NOMO-1 treated with dmso at 0.1 percent for 144 hours (cell line): Measurements from ENCODE around the gene GNG2.

Experiments used
- DNase-seq: peaks from one replicate; lab custom pipeline; 2025; ENCODE audit not compliant: unreplicated experiment; lab: John Stamatoyannopoulos, UW

Gene GNG2

GRCh38 chr14:51855234-51855633 is 5.2 kb upstream of the GNG2 start:
- DNase-seq: no peak

GRCh38 chr14:51856792-51857296 is 3.6 kb upstream of the GNG2 start:
- no peak for DNase-seq

DNA sequence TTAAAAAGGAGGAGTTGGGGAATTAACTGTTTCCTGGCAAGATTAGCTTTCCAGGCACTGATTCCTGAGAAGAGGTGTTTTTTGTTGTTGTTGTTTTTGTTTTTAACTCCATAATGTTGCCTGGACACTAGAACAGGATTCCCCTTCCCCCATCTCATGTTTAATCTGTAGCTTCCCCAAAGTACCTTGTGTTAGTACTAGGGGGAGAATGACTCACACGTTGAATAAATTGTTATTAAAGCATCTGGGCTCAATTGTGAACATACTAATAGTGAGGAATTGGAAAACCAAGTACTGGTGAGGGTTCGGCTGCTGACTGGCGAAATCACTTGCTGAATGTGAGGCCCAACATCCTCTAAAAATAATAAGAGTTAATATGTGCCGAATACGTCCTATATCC is 1.3 kb upstream of the GNG2 start:
- no peak for DNase-seq

DNA sequence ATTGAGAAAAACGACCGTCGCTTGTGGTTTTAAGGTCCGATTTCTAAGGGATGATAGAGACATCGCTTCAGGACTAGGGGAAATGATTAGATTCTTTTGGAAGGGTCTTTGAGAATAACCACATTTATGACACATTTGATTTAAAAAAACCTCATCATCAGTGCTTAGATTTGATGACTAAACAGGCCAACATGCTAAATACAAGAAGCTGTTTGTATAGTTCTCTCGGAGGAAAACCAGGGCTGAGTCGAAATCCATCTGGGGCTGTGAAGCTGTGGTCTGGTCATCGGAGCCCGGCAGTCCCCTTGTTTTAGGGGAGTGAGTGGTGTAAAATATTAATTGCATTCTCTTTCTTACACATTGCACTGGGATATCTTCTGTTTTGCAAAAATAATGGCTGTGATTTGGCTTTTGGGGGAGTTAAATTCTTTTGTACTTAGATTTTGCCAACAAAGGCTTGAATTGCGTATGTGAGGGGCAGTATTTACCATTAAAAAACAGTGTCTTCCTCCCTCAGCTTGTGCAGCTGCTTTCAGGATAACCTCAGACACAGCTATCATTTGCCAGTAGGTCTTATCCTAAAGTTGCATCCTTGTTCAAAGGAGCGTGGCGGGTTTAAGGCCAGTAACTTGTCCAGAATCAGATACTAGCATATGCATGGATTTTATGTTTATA is 550 bp downstream of the GNG2 start:
- no peak for DNase-seq

DNA sequence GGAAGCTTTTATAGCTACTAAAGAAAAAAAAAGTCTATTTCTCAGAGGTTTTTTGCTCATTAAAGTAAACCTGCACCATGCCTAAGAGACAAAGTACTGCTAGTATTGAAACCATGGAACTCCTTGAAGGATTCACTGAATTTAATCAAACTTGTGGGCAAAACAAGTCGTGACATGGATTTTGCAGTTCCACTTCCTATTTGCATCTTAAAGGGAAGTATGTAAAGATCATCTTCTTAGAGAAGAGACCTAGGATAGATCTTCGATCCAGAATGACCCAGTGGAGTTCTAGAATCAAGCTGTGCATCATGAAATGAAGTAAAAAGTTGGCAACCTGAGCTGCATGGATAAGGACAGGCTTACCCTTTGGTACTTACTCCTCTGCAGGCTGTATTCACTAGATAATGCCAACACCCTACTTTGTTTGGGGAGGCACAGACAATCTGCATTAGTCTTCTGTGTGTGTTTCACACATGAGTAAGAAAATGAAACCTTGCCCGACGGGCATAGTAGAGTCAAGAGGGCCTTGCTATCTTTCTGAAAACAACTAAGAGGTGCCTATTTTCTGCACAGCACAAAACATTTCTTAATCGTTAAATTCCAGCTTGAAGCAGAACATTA is 1.9 kb downstream of the GNG2 start:
- no peak for DNase-seq

DNA sequence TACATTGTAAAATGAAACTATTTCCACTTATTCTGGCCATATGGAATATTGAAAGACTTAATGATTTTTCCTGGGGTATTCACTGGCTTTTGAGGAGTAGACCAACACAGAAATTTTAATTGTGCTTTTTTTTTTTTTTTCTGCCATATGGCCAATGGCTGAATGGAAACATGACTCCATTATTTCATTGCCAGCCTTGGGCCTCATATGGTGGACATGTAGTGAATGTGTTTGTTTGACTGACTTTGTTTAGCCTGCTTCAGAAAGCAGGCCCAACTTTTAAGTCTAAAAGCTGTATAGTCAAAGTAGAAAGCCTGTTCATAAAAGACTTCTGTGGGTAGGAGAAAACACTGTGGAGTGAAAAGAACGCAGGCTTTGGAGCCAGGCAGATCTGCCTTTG is 2.4 kb downstream of the GNG2 start:
- DNase-seq: no peak

GRCh38 chr14:51865953-51866747 is 5.7 kb downstream of the GNG2 start:
- DNase-seq: no peak

DNA sequence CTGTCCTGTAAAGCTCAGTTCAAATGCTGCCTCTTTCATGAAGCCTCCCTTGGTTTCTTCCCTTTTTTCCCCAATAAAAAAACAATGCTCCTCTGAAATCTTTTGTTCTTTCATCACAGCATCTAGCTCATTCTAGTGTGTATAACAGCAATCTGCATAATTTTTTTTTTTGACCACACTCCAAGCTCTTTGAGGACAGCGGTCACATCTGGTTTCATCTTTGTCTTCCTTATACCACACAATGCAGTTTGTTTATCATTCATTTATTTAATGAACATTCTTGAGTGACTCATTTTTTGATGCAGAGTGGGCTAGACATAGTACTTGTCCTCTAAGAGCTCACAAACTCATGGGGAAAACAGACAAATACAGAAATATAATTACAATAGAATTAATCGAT is 7.3 kb downstream of the GNG2 start:
- DNase-seq: no peak

GRCh38 chr14:51868405-51868804 is 8.0 kb downstream of the GNG2 start:
- no peak for DNase-seq

- no peak for DNase-seq
Observed at GRCh38 chr14:51869411-51870100, 9.1 kb downstream of the GNG2 start.

DNA sequence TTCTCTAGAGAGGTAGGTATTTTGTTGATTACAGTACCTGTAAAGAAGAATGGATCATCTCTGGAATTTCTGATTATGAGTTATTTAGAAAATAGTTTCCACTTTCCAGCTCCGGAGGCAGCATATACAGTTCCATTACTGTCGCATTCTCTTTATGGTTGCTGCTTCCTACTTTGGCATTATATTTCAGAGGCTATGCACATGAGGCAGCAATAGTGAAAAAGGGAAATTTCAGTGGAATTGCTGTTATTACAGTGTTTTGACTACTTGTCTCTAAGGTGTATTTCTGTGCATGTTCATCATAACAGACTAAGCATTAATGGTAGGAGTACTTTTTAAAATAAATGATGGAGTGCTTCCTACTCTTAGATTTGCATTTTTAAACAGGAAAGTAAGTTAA is 10.2 kb downstream of the GNG2 start:
- no peak for DNase-seq

GRCh38 chr14:51871846-51872245 is 11.4 kb downstream of the GNG2 start:
- no peak for DNase-seq

GRCh38 chr14:51872396-51872795 is 12.0 kb downstream of the GNG2 start:
- no peak for DNase-seq

DNA sequence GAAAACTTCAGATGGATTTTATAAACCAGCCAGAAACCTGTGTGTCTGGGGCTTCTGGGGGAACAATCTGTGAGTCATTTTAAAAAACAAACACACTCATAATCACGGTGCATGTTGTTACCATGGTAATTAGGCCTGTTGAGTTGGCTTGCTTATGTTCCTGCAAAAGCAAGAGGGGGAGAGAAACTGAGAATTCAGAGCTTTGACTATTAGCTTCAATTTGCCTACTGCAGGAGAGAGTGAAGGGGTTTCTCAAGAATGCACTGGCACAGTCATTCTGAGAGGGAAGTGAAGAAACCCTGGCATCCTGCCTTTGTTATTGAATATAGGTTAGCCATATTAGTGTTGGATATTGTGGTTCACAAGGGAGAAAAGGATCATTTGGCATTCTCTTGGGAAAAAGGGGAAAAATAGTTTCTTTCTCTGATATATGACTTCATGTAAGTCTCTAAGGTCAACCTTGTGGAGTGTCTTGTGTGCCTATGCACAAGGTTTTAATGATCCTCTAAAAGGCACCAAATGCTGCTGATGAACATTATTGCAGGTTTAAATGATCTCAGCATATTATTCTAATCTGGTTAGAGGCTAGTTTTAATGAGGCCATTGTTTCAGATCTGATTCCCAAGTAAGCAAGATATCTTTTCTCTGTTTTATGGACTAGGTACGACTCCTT is 12.9 kb downstream of the GNG2 start:
- no peak for DNase-seq

DNA sequence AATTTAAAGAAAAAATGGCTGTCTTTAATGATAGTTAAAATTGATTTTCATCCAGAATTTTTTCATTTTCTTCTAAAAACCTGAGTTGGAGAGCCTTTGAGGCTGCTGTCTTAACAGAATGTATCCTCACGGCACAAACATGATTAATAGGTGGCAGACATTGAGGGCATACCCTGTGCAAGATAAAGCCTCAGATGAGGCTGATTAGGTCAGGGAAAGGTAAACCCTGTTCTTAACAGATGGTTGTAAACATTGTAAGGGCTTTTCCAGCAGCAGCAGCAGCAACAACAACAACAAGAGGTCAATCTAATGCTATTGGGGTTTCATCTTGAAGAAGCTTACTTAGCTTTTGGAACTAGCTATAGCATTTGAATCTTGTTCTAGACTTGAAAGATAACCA is 17.4 kb downstream of the GNG2 start:
- no peak for DNase-seq

DNA sequence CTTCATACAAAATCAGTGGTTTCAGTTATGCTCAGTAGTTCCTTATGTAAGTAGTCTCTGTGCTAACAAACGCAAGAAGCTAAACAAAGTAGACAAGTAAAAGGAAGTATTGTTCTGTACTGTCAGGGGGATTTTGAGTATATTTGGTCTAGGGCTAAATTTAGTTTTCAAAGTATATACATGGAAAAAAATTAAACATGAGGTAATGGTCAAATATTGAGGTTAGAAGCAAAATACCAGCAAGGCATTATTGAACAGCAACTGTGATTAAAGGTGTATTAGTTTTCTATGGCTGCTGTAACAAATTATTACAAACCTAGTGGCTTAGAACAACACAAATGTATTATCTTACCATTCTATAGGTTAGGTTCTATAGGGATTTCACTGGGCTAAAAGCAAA is 18.8 kb downstream of the GNG2 start:
- no peak for DNase-seq

DNA sequence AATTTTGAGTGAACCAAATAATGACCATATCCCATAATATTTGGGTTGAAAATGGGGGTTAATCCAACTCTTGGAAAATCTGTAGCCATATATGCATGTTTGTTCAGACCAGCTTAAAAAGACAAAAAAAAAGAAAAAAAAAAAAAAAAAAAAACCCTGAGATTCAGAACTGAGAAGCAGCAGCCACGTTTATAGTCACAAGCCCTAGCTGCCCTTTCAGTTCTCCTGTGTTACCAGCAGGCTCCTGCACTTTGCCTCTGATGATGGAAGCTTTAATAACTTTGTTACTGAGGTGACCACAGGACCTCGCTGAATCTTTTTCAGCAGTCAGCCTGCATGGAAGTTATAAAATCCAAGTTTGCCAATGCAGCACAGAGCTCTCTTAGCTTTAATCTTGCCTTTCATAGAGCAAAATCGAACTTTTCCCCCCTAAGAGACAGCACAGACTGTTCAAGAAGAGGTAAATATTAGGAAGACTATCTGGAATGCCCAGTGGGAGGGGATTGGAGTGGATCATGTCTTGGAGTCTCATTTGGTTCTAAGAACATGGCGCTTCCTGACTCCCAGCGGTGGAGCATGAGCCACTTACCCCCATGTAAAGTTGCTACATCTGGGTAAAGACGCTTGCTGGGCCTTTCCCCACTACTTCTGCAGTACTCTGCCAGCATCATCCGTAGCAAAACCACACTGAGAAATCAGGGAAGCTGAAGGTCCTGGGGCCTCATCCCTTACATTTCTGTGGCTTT is 20.6 kb downstream of the GNG2 start:
- no peak for DNase-seq

DNA sequence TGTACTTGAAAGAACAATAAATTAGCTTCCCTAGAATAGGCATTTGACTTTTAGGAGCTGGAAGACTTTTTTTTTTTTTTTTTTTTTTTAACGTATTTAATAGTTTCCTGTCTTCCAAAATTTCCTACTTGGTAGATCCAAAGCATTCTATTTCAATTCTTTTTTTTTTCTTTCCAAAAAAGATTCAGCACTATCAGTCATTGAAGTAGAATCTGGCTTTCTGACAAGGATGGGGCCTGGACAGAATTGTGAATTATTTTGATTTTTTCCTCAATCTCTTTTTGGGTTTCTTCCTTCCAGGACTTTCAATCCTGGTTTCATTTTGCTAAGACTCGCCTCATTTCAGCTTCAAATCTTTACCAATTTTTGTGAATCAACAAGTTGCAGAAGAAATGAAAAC is 21.2 kb downstream of the GNG2 start:
- no peak for DNase-seq

GRCh38 chr14:51883232-51883631 is 22.8 kb downstream of the GNG2 start:
- DNase-seq: no peak
